GM15510 (cell line): Measurements from ENCODE around the gene STAG1.

ENCODE experiments used
- POLR2A ChIP-seq: IDR thresholded peaks from 3 replicates; pipeline ENCODE4 v1.6.1; 2011; ENCODE audit warnings: borderline replicate concordance; ENCODE audit not compliant: insufficient read length; ENCODE audit errors: extremely low read depth

Gene STAG1

DNA sequence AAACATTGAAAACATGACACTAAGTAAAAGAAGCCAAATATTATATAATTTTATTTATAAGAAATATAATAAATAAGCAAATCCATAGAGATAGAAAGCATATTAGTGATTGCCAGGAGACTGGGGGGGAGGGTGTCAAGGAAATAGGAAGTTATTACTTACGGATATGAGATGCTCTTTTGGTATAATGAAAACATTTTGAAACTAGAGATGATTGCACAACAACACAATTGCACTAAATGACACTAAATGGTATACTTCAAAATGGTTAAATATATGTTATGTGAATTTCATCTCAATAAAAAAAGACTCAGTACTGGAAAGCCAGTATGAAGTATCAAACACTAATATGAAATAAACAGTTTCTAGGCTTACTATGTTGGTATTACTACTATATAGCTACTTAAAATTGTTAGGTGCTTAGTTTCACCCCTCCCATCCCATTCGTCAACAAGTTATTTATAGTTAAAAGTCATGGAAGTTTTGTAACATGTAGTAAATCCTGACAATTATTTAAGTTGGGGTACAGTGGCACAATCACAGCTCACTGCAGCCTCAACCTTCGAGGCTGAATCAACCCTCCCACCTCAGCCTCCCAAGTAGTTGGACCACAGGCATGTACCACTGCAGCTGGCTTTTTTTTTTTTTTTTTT is 43.7 kb downstream of the STAG1 start:
- TF ChIP-seq POLR2A, result no peak

DNA sequence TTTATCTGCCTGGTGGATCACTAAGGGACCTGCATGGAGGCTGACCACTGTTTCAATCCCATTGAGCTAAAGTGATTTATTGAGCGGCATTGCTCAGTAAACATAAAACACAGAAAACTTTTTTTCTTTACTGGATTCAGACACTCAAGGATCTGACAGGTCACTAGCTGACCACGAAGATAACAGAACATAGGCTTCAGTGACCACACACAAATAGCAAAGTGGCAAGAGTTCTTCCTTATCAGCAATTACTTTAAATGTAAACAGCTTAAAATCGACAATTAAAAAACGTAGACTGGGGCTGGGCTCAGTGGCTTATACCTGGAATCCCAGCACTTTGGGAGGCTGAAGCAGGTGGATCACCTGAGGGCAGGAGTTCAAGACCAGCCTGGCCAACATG is 48.7 kb downstream of the STAG1 start:
- TF ChIP-seq POLR2A, result no peak

DNA sequence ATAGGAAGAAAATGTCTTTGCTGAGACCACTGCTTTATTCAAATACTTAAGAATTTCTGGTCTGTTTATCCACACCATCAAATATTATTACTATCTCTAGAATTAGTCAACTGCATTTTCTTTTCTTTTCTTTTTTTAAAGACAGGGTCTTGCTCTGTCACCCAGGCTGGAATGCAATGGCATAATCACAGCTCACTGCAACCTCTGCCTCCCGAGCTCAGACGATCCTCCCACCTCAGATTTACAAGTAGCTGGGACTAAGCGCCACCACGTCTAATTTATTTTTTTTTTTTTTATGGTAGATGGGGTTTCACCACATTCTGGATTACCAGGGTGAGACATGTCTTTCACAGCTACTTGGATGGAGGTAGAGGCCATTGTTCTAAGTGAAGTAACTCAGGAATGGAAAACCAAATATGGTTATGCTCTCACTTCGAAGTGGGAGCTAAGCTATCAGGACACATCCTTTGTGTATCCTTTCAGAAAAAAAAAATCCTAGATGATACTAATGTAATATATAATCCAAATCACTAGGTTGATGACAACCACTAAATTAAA is 52.8 kb downstream of the STAG1 start:
- TF ChIP-seq POLR2A, result no peak

DNA sequence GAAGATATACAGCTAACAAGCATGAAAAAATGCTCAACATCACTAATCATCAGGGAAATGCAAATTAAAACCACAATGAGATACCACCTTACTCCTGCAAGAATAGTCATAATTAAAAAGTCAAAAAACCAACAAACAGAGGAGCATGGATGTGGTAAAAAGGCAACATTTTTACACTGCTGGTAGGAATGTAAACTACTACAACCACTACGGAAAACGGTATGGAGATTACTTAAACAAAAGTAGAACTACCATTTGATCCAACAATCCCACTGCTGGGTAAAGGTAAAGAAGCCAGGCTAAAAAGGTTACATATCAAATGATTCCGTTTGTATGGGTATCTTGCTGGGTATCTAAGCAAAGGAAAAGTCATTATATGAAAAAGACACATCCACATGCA is 53.8 kb downstream of the STAG1 start:
- no peak for TF ChIP-seq POLR2A

DNA sequence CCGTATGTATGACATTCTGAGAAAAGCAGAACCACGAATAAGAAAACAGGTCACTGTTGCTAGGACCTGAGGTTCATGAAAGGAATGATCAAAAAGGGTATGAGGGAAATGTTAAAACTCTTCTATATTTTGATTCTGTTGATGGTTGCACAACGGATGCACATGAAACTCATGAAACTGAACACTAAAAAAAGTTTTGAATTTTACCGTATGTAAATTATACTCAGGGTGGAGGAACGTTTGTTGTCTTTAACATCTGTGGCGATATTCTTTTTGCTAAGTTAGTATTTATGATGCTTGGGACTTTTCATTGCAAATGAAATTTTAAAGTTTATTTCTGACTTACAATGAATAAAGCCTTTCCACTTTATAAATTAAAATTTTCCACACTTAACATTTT is 55.4 kb downstream of the STAG1 start:
- no peak for TF ChIP-seq POLR2A

DNA sequence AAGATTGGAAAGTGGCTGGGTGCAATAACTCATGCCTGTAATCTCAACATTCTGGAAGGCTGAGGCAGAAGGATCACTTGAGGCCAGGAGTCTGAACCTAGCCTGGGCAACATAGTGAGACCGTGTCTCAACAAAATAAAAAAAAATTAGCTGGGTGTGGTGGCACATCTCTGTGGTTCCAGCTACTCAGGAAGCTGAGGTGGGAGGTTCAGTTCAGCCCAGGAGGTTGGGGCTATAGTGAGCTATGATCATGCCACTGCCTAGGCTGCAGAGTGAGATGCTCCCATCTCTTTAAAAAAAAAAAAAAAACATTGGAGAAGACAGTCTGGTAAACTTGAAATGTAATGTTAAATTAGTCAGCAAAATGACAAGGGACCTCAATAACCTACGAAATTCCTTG is 57.9 kb downstream of the STAG1 start:
- no peak for TF ChIP-seq POLR2A

DNA sequence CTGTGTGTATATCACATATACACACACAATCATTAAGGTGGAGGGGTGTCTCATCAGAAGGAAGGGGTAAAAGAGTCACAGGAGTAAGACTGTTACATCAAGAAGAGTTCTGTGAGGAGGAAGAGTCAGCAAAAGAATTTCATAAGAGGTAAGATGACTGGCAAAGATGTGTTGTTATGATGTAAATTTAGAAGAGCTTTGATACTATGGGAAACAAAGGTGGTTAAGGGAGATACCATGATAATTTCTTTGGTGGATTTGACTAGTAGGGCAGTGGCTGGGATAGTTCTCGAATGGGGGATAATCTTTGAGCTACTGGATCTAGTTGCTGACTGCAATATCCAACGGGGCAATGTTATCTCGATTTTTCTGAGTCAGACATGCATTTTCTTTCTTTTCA is 61.6 kb downstream of the STAG1 start:
- TF ChIP-seq POLR2A, result no peak

DNA sequence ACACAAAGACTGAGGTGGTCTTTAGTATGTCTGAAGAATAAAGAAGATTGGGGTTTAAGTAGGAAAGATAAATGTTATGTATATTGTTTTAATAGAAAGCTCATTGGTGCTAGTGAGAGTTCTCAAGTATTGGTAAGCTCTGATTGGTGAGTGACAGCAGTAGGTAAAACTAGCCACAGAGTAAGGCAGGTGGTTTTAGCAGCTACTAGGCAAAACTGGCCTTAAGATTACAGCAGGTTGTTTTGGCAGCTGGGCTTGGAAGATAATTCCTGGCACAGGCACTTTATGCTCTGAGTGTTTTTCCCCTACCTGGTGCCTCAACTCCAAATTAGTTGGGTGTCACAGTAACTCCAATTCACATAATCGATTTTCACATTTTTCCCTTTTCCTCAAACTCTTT is 66.3 kb downstream of the STAG1 start:
- TF ChIP-seq POLR2A, result no peak

DNA sequence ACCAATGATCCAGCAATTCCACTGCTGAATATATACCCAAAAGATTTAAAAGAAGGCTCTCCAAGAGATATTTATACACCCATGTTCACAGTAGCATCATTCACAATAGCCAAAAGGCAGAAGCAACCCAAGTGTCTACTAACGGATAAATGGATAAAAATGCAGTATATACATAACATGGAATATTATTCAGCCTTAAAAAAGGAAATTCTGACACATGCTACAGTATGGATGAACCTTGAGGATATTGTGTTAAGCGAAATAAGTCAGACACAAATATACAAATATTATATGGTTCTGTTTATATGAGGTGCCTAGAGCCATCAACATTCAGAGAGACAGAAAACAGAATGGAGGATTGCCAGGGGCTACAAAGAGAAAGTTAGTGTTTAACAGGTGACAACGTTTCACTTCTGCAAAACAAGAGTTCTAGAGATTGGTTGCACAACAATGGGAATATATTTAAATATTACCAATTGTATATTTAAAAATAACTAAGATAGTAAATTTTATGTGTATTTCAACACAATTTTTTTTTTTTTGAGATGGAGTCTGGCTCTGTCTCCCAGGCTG is 69.4 kb downstream of the STAG1 start:
- TF ChIP-seq POLR2A, result no peak

DNA sequence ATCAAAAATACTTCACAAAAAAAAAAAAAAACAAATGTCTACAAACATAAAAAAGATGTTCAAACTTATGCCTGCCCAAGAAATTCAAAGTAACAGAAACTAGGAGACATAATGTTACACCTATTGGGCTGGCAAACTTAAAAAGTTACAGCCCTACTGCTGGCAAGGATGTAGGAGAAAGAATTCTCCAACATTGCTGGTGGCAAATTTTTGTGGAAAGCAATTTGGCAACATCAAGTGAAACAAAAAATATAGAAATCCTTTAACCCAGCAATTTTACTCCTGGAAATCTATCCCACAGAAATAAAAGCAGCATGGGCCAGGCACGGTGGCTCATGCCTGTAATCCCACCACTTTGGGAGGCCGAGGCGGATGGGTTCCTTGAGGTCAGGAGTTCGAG is 73.2 kb downstream of the STAG1 start:
- TF ChIP-seq POLR2A, result no peak

DNA sequence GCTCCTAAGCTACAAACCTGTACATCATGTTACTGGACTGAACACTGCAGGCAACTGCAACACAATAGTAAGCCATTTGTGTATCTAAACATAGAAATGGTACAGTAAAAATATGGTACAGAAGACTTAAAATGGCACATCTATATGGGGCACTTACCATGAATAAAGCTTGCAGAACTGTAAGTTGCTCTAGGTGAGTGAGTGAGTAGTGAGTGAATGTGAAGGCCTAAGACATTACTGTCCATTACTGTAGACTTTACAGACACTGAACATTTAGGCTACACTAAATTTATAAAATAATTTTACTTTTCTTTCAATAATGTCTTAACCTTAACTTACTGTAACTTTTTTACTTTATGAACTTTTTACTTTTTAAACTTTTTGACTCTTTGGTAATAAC is 76.2 kb downstream of the STAG1 start:
- TF ChIP-seq POLR2A, result no peak

DNA sequence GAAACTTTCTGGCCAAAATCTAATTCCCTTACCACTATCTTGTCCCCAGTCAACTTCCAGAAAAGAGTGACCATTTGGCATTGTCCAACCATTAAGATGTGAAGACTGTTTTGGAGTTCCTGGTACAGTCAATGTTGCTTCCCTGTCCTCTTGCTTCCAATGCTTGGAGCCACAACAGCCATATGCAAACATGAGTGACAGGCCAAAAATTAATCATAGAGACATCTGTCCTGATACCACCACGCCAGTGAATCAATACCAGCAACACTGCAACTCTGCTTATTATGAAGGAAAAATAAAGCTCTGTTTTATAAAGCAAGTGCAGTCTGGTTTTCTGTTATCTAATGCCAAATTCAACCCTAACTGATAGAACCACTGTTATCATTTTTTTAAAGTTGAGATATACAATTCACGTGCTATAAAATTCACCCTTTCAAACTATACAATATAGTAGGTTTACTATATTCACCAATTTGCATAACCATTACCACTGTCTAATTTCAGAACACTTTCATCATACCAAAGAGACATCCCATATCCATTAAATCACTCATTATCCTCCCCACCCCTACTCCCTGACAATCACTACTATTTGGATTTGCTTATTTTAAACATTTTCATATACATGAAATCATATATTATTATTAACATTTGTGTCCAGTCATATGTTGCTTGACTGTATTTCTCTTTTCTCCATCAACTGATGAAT is 76.9 kb downstream of the STAG1 start:
- TF ChIP-seq POLR2A, result no peak

DNA sequence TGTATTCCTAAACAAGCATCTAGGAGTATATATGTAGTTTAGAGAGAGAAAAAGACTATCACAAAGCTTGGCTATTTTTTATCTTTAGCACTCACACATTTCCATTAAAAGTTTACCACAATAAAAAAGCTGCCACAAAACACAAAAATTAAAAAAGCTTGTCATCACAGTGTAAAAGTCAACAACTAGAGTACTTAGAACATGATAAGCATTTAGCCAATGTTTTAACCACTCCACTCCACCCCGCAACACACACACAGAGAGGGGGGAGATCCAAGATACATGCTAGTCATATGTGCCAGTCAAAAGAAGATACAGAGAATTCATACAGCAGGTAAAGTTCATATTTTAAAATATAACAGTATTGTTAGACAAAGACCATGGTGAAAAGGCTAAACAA is 79.7 kb downstream of the STAG1 start:
- TF ChIP-seq POLR2A, result no peak

DNA sequence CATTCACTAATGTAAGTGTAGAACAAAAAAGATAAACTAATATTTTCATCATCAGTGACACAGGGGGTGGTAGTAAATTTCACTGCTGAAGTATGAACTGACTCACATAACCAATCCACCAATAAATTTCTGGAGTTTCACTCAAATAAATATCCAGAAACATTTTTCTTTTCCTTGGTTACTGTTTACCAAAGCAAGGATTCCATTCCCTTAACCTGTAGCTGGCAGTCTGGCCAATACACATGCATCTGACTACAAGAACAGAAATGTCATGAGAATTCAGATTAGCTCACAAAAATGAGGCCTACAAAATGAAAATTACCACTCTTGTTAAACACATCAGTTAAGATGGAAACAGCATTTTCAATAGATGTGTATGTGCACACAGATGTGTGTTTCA is 80.3 kb downstream of the STAG1 start:
- TF ChIP-seq POLR2A, result no peak

DNA sequence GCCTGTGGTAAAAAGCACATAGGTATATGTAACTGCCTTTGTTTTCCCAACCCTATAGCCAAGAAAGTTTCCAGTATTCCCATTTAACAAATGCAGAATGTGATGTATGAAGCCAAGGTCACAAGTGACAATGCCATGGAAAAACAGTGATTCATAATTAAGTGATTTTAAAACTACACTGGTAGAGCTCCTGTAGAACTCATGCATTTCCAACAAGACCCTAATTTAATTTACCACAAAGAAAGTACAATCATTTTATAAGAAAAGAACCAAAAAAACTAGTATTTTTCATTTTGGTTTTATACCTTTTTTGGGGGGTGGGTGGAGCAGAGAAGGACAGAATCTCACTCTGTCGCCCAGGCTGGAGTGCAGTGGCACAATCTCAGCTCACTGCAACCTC is 82.0 kb downstream of the STAG1 start:
- TF ChIP-seq POLR2A, result no peak

DNA sequence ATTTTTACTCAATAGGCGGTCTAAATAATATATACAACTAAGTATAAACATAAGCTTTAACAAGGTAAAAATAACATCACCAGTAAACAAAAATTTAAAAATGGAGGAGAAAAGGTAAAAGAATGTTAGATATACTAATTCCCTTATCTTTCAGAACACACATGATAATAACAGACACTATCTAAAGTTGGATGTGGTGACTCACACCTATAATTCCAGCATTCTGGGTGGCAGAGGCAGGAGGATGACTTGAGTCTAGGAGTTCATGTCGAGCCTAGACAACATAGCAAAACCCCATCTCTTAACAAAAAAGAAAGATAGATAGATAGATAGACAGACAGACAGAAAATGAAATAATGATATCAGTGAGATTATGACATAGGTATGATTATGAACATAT is 85.1 kb downstream of the STAG1 start:
- TF ChIP-seq POLR2A, result no peak
